ENCODE data around the gene TRPC4. TPM values are rescaled to one million over a fixed set of nuclear protein-coding genes. Genes with fewer than 3 reads are reported as not detected.

TRPC4 gene
- total RNA-seq, 2 experiments from 2014 or later = not detected

DNA sequence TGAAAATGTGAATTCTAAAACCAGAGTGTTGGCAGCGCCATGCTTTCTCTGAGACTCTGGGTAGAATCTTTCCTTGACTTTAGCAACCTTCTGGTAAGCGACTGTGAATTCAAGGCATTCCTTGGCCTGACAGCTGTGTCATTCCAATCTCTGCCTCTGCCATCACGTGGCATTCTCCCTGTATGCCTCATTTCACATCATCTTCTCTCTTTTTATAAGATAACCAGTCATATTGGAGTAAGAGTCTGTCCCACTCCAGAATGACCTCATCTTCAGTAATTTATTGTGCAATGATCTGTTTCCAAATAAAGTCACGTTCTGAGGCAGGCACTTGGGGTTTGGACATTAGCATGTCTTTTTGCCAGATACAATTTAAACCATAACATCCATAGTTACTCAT is 167.6 kb downstream of the TRPC4 start:
- no peak overlapping the region for H3K4me3 Mint-ChIP-seq
- H3K4me1 Mint-ChIP-seq (ENCODE audit: low read depth) = no peaks in the 10 kb centered on the region
- H3K27me3 Mint-ChIP-seq = no peaks in the 10 kb centered on the region
- DNase-seq (no peak), ATAC-seq (ENCODE audit: poor library complexity) (no peak)
- Histone ChIP-seq H3K27ac (ENCODE audit: low read depth in 1 of 2, low read length in 2 of 2) (no peak overlapping the region), H3K27me3 (ENCODE audit: control insufficient read depth in 1 of 2, insufficient read depth in 2 of 2, low read length in 2 of 2) (no peaks in the 10 kb centered on the region), H3K4me3 (ENCODE audit: low read length) (no peak overlapping the region), H3K9me3 (ENCODE audit: control insufficient read depth in 1 of 2, insufficient read depth in 1 of 2, low read length in 2 of 2) (no peaks in the 10 kb centered on the region), H3K36me3 (ENCODE audit: insufficient read depth, low read length) (no peaks in the 10 kb centered on the region), H3K4me1 (ENCODE audit: insufficient read depth, low read length) (no peaks in the 10 kb centered on the region)
- no peak overlapping the region for H3K27ac Mint-ChIP-seq
- POLR2A ChIA-PET = no interaction called here
- no peak for TF ChIP-seq CTCF (IDR thresholded peaks at IDR 0.05)
- peaks cover 12% of the 10 kb centered on the region for H3K9me3 Mint-ChIP-seq
- CTCF ChIA-PET = no interaction called here
- intact Hi-C loops (cut with DNase I, micrococcal nuclease) = no loop called here
- no peaks in the 10 kb centered on the region for H3K36me3 Mint-ChIP-seq (ENCODE audit: low read depth)

DNA sequence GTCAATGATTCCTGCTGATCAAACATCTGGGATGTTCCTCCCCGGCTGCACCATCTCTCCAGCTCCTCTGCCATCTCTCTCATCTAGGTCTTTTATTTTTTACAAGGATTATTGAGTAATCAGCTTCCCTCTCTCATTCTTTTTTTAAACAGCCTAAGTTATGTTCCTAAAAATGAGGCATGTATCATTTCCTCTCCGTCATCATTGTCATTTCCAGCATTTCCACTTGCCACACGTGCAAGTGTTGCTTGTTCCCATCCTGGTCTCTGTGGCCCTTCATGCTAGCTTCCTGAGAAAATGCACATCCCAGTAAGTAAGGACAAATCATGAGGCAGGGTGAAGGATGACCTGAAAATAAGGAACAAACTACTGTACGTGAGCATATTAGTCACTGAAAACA is 168.3 kb downstream of the TRPC4 start:
- POLR2A ChIA-PET = no interaction called here
- H3K27me3 ChIP-seq (ENCODE audit: control insufficient read depth in 1 of 2, insufficient read depth in 2 of 2, low read length in 2 of 2) = no peaks in the 10 kb centered on the region

DNA sequence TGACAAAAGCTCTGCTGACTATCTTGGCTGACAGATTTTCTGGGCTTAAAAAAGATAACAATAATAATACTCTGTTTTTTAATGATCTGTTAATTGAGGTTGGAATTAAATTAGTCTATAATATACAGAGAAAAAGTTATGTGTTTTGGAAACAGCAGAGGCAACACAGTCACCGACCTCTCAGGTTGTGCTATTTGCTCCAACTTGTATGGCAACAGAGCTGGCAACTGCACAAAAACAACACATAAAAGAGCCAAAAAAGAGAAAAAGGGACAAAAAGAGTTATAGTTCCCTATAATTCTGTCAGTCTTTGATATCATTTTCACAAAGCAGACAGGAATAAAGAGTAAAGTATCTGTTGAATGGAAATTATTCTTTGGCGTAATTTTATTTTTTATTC is 168.7 kb downstream of the TRPC4 start:
- H3K27ac ChIP-seq (ENCODE audit: low read depth in 1 of 2, low read length in 2 of 2) = no peak overlapping the region
- no peak for TF ChIP-seq CTCF (IDR thresholded peaks at IDR 0.05)
- no peak overlapping the region for H3K27ac Mint-ChIP-seq
- no peak for ATAC-seq (ENCODE audit: poor library complexity)
- peaks cover 12% of the 10 kb centered on the region for H3K9me3 Mint-ChIP-seq
- intact Hi-C loops (cut with DNase I, micrococcal nuclease) = no loop called here
- H3K4me1 ChIP-seq (ENCODE audit: insufficient read depth, low read length) = no peaks in the 10 kb centered on the region
- no peak overlapping the region for H3K4me3 ChIP-seq (ENCODE audit: low read length)
- CTCF ChIA-PET = no interaction called here
- H3K9me3 ChIP-seq (ENCODE audit: control insufficient read depth in 1 of 2, insufficient read depth in 1 of 2, low read length in 2 of 2) = no peaks in the 10 kb centered on the region
- H3K36me3 Mint-ChIP-seq (ENCODE audit: low read depth) = no peaks in the 10 kb centered on the region
- POLR2A ChIA-PET = no interaction called here
- no peaks in the 10 kb centered on the region for H3K36me3 ChIP-seq (ENCODE audit: insufficient read depth, low read length)
- no peak overlapping the region for H3K4me3 Mint-ChIP-seq
- no peak for DNase-seq
- H3K27me3 Mint-ChIP-seq = no peaks in the 10 kb centered on the region
- no peaks in the 10 kb centered on the region for H3K4me1 Mint-ChIP-seq (ENCODE audit: low read depth)
- H3K27me3 ChIP-seq (ENCODE audit: control insufficient read depth in 1 of 2, insufficient read depth in 2 of 2, low read length in 2 of 2) = no peaks in the 10 kb centered on the region

More for the DNA sequence above, 168.3 kb downstream of the TRPC4 start:
- Mint-ChIP-seq H3K4me3 (no peak overlapping the region), H3K36me3 (ENCODE audit: low read depth) (no peaks in the 10 kb centered on the region), H3K4me1 (ENCODE audit: low read depth) (no peaks in the 10 kb centered on the region), H3K27me3 (no peaks in the 10 kb centered on the region), H3K9me3 (peaks cover 12% of the 10 kb centered on the region), H3K27ac (no peak overlapping the region)
- intact Hi-C loops (cut with DNase I, micrococcal nuclease) = no loop called here
- H3K9me3 ChIP-seq (ENCODE audit: control insufficient read depth in 1 of 2, insufficient read depth in 1 of 2, low read length in 2 of 2) = no peaks in the 10 kb centered on the region
- CTCF ChIA-PET = no interaction called here
- no peaks in the 10 kb centered on the region for H3K4me1 ChIP-seq (ENCODE audit: insufficient read depth, low read length)
- H3K27ac ChIP-seq (ENCODE audit: low read depth in 1 of 2, low read length in 2 of 2) = no peak overlapping the region
- no peak for TF ChIP-seq CTCF (IDR thresholded peaks at IDR 0.05)
- H3K4me3 ChIP-seq (ENCODE audit: low read length) = no peak overlapping the region
- no peaks in the 10 kb centered on the region for H3K36me3 ChIP-seq (ENCODE audit: insufficient read depth, low read length)
- DNase-seq (no peak), ATAC-seq (ENCODE audit: poor library complexity) (no peak)
